WTC11 (cell line): Measurements from ENCODE around the gene IL23R. TPM values are rescaled to one million over a fixed set of nuclear protein-coding genes. Genes with fewer than 3 reads are reported as not detected.

Experiments
- ATAC-seq: fragments of 200-7000 bp; cut with Tn5 transposase; 2 replicates; pipeline ENCODE4 v1.10.0; 2021; ENCODE audit warnings: mild to moderate bottlenecking, moderate library complexity
- CTCF ChIA-PET: fragments of 300-600 bp; sonication (Branson Sonifier 250); formaldehyde crosslinking; loops from one replicate; lab custom pipeline; 2021; ENCODE audit warnings: antibody characterized with exemption; lab: Charles Lee
- POLR2A ChIA-PET: fragments of 350-600 bp; sonication (Branson Sonifier 250); formaldehyde crosslinking; loops from one replicate; lab custom pipeline; 2021; ENCODE audit warnings: antibody characterized with exemption; lab: Charles Lee
- DNase-seq: peaks from one replicate; pipeline ENCODE4 v3.0.0; 2021; ENCODE audit warnings: low spot score
- H3K27ac Mint-ChIP-seq: 2 replicates; pipeline ENCODE4 v1.8.0; 2021; ENCODE audit warnings: mixed read lengths
- H3K27me3 Mint-ChIP-seq: 2 replicates; pipeline ENCODE4 v1.8.0; 2021; ENCODE audit warnings: low read depth, mild to moderate bottlenecking, moderate library complexity, mixed read lengths
- H3K36me3 Mint-ChIP-seq: 2 replicates; pipeline ENCODE4 v1.8.0; 2021; ENCODE audit warnings: mixed read lengths
- H3K4me1 Mint-ChIP-seq: 2 replicates; pipeline ENCODE4 v1.8.0; 2022; ENCODE audit warnings: mixed read lengths
- H3K4me3 Mint-ChIP-seq: 2 replicates; pipeline ENCODE4 v1.8.0; 2021; ENCODE audit warnings: mild to moderate bottlenecking, moderate library complexity, mixed read lengths
- H3K9me3 Mint-ChIP-seq: 2 replicates; pipeline ENCODE4 v1.8.0; 2021; ENCODE audit warnings: mixed read lengths
- AFF4 ChIP-seq: sonication (generic); formaldehyde crosslinking; IDR thresholded peaks from 2 replicates; pipeline ENCODE4 v1.8.1; 2023; ENCODE audit warnings: mild to moderate bottlenecking, missing genetic modification reagents, borderline replicate concordance
- CBFB ChIP-seq: sonication (generic); formaldehyde crosslinking; IDR thresholded peaks from 2 replicates; pipeline ENCODE4 v1.8.1; 2022; ENCODE audit warnings: mild to moderate bottlenecking, low read depth, missing genetic modification reagents
- CREB1 ChIP-seq: sonication (generic); formaldehyde crosslinking; IDR thresholded peaks from 2 replicates; pipeline ENCODE4 v1.8.0; 2023; ENCODE audit warnings: mild to moderate bottlenecking, missing genetic modification reagents
- CREM ChIP-seq: sonication (generic); formaldehyde crosslinking; IDR thresholded peaks from 2 replicates; pipeline ENCODE4 v1.8.1; 2022; ENCODE audit warnings: mild to moderate bottlenecking, missing genetic modification reagents, moderate library complexity
- E2F1 ChIP-seq: sonication (generic); formaldehyde crosslinking; IDR thresholded peaks from 2 replicates; pipeline ENCODE4 v1.8.0; 2022; ENCODE audit warnings: mild to moderate bottlenecking, missing genetic modification reagents
- E2F4 ChIP-seq: sonication (generic); formaldehyde crosslinking; IDR thresholded peaks from 2 replicates; pipeline ENCODE4 v1.8.1; 2022; ENCODE audit warnings: low read depth, mild to moderate bottlenecking, moderate library complexity, missing genetic modification reagents, borderline replicate concordance
- ELF4 ChIP-seq: sonication (generic); formaldehyde crosslinking; IDR thresholded peaks from 2 replicates; pipeline ENCODE4 v1.8.1; 2022; ENCODE audit warnings: low read depth, mild to moderate bottlenecking, moderate library complexity, missing genetic modification reagents
- ESRRA ChIP-seq: sonication (generic); formaldehyde crosslinking; IDR thresholded peaks from 2 replicates; pipeline ENCODE4 v1.8.1; 2022; ENCODE audit warnings: mild to moderate bottlenecking, missing genetic modification reagents, borderline replicate concordance
- ETV6 ChIP-seq: sonication (generic); formaldehyde crosslinking; IDR thresholded peaks from 2 replicates; pipeline ENCODE4 v1.8.1; 2022; ENCODE audit warnings: mild to moderate bottlenecking, missing genetic modification reagents
- FOXK1 ChIP-seq: sonication (generic); formaldehyde crosslinking; IDR thresholded peaks from 2 replicates; pipeline ENCODE4 v1.8.0; 2022; ENCODE audit warnings: mild to moderate bottlenecking, moderate library complexity, missing genetic modification reagents
- IRF2 ChIP-seq: sonication (generic); formaldehyde crosslinking; IDR thresholded peaks from 2 replicates; pipeline ENCODE4 v1.8.0; 2022; ENCODE audit warnings: low read depth, missing genetic modification reagents, borderline replicate concordance
- JAZF1 ChIP-seq: fragments of 250-450 bp; sonication (Bioruptor Pico); IDR thresholded peaks from 2 replicates; pipeline ENCODE4 v1.9.0; 2021; ENCODE audit warnings: moderate library complexity, mild to moderate bottlenecking, inconsistent platforms
- PRDM15 ChIP-seq: sonication (generic); formaldehyde crosslinking; IDR thresholded peaks from 2 replicates; pipeline ENCODE4 v1.8.0; 2022; ENCODE audit warnings: missing genetic modification reagents
- RORB ChIP-seq: fragments of 250-450 bp; sonication (Bioruptor Pico); IDR thresholded peaks from 2 replicates; pipeline ENCODE4 v1.9.0; 2021; ENCODE audit warnings: mild to moderate bottlenecking
- SMAD3 ChIP-seq: sonication (generic); formaldehyde crosslinking; IDR thresholded peaks from 2 replicates; pipeline ENCODE4 v1.8.0; 2022; ENCODE audit warnings: missing genetic modification reagents, mild to moderate bottlenecking, borderline replicate concordance
- SMAD4 ChIP-seq: sonication (generic); formaldehyde crosslinking; IDR thresholded peaks from 2 replicates; pipeline ENCODE4 v1.8.0; 2022; ENCODE audit warnings: mild to moderate bottlenecking, missing genetic modification reagents
- SP1 ChIP-seq: sonication (generic); formaldehyde crosslinking; conservative IDR thresholded peaks from 2 replicates; pipeline ENCODE4 v1.8.1; 2022; ENCODE audit warnings: missing genetic modification reagents
- STAT6 ChIP-seq: sonication (generic); formaldehyde crosslinking; conservative IDR thresholded peaks from 2 replicates; pipeline ENCODE4 v1.8.1; 2023; ENCODE audit warnings: mild to moderate bottlenecking, low read depth, missing genetic modification reagents, moderate library complexity
- TEAD4 ChIP-seq: sonication (generic); formaldehyde crosslinking; IDR thresholded peaks from 2 replicates; pipeline ENCODE4 v1.8.0; 2022; ENCODE audit warnings: mild to moderate bottlenecking, missing genetic modification reagents
- ZNF121 ChIP-seq: sonication (generic); formaldehyde crosslinking; IDR thresholded peaks from 2 replicates; pipeline ENCODE4 v1.8.0; 2023; ENCODE audit warnings: missing genetic modification reagents
- ZNF263 ChIP-seq: sonication (generic); formaldehyde crosslinking; IDR thresholded peaks from 2 replicates; pipeline ENCODE4 v1.8.1; 2022; ENCODE audit warnings: low read depth, mild to moderate bottlenecking, moderate library complexity, missing genetic modification reagents
- total RNA-seq: library from RNA; stranded (reverse); gene quantifications from 3 replicates; pipeline ENCODE4 v1.2.3, GENCODE V29; 2021

Gene IL23R
- total RNA-seq, 1 experiment from 2014 or later, result not detected

GRCh38 chr1:67193704-67194103, 27.4 kb downstream of the IL23R start:
- Mint-ChIP-seq H3K27ac (no peak overlapping the region), H3K9me3 (no peaks in the 10 kb centered on the region), H3K27me3 (no peaks in the 10 kb centered on the region), H3K4me3 (no peak overlapping the region), H3K4me1 (no peaks in the 10 kb centered on the region), H3K36me3 (no peaks in the 10 kb centered on the region)
- TF ChIP-seq FOXK1, result no peak
- TF ChIP-seq IRF2, result no peak
- TF ChIP-seq STAT6 (CRISPR knock-in tag), result no peak
- no peak for TF ChIP-seq ZNF263 (CRISPR knock-in tag)
- TF ChIP-seq SMAD3 (CRISPR knock-in tag), result no peak
- no peak for TF ChIP-seq E2F1 (CRISPR knock-in tag)
- no peak for TF ChIP-seq PRDM15
- TF ChIP-seq ESRRA (CRISPR knock-in tag), result no peak
- no peak for TF ChIP-seq CREM (CRISPR knock-in tag)
- TF ChIP-seq E2F4 (CRISPR knock-in tag), result no peak
- CTCF ChIA-PET, result no interaction called here
- no peak for ATAC-seq
- POLR2A ChIA-PET, result no interaction called here
- DNase-seq, result no peak

GRCh38 chr1:67194209-67194863, 28.1 kb downstream of the IL23R start:
- TF ChIP-seq ZNF121 (no peak), TEAD4 (CRISPR knock-in tag) (no peak), CREB1 (CRISPR knock-in tag) (no peak), SP1 (no peak), SMAD4 (CRISPR knock-in tag) (no peak), ELF4 (no peak), AFF4 (CRISPR knock-in tag) (no peak), RORB (no peak), JAZF1 (no peak), ETV6 (no peak), CBFB (no peak)
- Mint-ChIP-seq H3K4me1 (no peaks in the 10 kb centered on the region), H3K4me3 (no peak overlapping the region), H3K27me3 (no peaks in the 10 kb centered on the region), H3K36me3 (no peaks in the 10 kb centered on the region), H3K9me3 (no peaks in the 10 kb centered on the region), H3K27ac (no peak overlapping the region)
- CTCF ChIA-PET, result no interaction called here
- DNase-seq (no peak), ATAC-seq (no peak)
- POLR2A ChIA-PET, result no interaction called here
